SU-DHL-6 (cell line): ENCODE data around the gene MYO1H.

ENCODE experiments used
- H2AFZ ChIP-seq: fragments of 200-600 bp; sonication (generic); 2 replicates; pipeline ENCODE4 v1.6.1; 2014; ENCODE audit warnings: low read depth, mild to moderate bottlenecking, moderate library complexity, mixed read lengths, antibody characterized with exemption, low read length; ENCODE audit not compliant: severe bottlenecking
- H3F3A ChIP-seq: fragments of 200-600 bp; shearing (Covaris generic); 2 replicates; pipeline ENCODE4 v1.6.0; 2016; ENCODE audit warnings: antibody characterized with exemption, mild to moderate bottlenecking; ENCODE audit not compliant: insufficient read depth
- H3K27ac ChIP-seq: fragments of 200-600 bp; sonication (generic); 2 replicates; pipeline ENCODE4 v1.5.1; 2016; ENCODE audit warnings: low read depth, mild to moderate bottlenecking, low read length, moderate library complexity, mixed read lengths
- H3K27me3 ChIP-seq: fragments of 200-600 bp; sonication (generic), shearing (Covaris generic); 2 replicates; pipeline ENCODE4 v1.6.0; 2014; ENCODE audit warnings: mild to moderate bottlenecking, low read length
- H3K36me3 ChIP-seq: fragments of 200-600 bp; sonication (generic); 2 replicates; pipeline ENCODE4 v1.6.1; 2014; ENCODE audit warnings: mild to moderate bottlenecking, low read length, mixed read lengths
- H3K4me2 ChIP-seq: fragments of 300-600, 200-600 bp; shearing (Covaris generic), sonication (generic); 2 replicates; pipeline ENCODE4 v1.6.0; 2014; ENCODE audit warnings: low read length, low read depth, mild to moderate bottlenecking; ENCODE audit not compliant: poor library complexity, severe bottlenecking
- H3K4me3 ChIP-seq: fragments of 200-600 bp; sonication (generic); 2 replicates; pipeline ENCODE4 v1.5.1; 2014; ENCODE audit warnings: antibody characterized with exemption, low read length, mild to moderate bottlenecking, mixed read lengths; ENCODE audit not compliant: insufficient read depth, poor library complexity, severe bottlenecking
- H3K79me2 ChIP-seq: fragments of 200-600 bp; sonication (generic); 2 replicates; pipeline ENCODE4 v1.6.1; 2014; ENCODE audit warnings: mild to moderate bottlenecking, low read length, moderate library complexity; ENCODE audit not compliant: insufficient read depth
- H3K9ac ChIP-seq: fragments of 200-600 bp; sonication (generic); 2 replicates; pipeline ENCODE4 v1.7.0; 2014; ENCODE audit warnings: mild to moderate bottlenecking, low read length
- H3K9me2 ChIP-seq: fragments of 200-600 bp; sonication (generic); replicated peaks from 2 replicates; pipeline ENCODE4 v1.6.1; 2014; ENCODE audit warnings: low read length; ENCODE audit not compliant: insufficient read depth
- H3K9me3 ChIP-seq: fragments of 200-600 bp; sonication (generic); 2 replicates; pipeline ENCODE4 v1.6.1; 2014; ENCODE audit warnings: low read length, mixed read lengths; ENCODE audit not compliant: insufficient read depth
- H4K20me1 ChIP-seq: fragments of 200-600 bp; sonication (generic); 2 replicates; pipeline ENCODE4 v1.6.1; 2014; ENCODE audit warnings: low read depth, mild to moderate bottlenecking, antibody characterized with exemption, low read length, moderate library complexity, mixed read lengths
- EZH2phosphoT487 ChIP-seq: fragments of 200-600 bp; sonication (generic), shearing (Covaris generic); conservative IDR thresholded peaks from 2 replicates; pipeline ENCODE4 v1.6.1; 2018; ENCODE audit warnings: mild to moderate bottlenecking, antibody characterized with exemption, low read length, moderate library complexity, mixed read lengths
- TF ChIP-seq, protein P1 (sequence below): fragments of 200-600 bp; sonication (generic); IDR thresholded peaks from one replicate; pipeline ENCODE4 v1.5.1; 2017; ENCODE audit warnings: antibody characterized with exemption, mild to moderate bottlenecking, low read length, moderate library complexity; ENCODE audit not compliant: insufficient read depth, poor library complexity, severe bottlenecking

Gene MYO1H

DNA sequence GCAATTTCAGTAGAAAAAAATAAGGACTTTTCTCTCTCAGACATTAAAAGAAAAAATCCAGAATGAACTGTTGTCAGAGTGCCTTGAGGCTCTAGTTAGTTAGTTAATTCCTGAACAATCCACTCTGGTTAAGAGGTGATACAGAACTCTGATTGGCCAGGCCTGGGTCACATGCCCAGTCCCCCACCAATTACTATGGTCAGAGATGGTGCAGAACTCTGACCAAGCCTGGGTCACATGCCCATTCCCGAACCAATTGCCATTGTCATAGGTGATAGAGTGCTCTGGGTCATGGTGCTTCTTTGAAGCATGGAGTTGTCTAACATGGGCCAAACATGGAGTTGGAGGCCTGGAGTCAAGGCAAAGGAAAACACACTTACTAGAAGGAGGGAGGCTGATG is 11.1 kb upstream of the MYO1H start:
- Histone ChIP-seq H3K27me3 (no peaks in the 10 kb centered on the region; the same call in 1 of the 2 replicates), H3K9ac (no peak overlapping the region), H3K27ac (no peak overlapping the region), H3K9me2 (no peaks in the 10 kb centered on the region), H4K20me1 (no peaks in the 10 kb centered on the region), H3K4me2 (no peak overlapping the region), H3K4me3 (no peak overlapping the region), H3F3A (no peaks in the 10 kb centered on the region), H3K79me2 (no peaks in the 10 kb centered on the region), H3K36me3 (no peaks in the 10 kb centered on the region), H3K9me3 (no peaks in the 10 kb centered on the region), H2AFZ (no peak overlapping the region)
- TF ChIP-seq, protein P1, sequence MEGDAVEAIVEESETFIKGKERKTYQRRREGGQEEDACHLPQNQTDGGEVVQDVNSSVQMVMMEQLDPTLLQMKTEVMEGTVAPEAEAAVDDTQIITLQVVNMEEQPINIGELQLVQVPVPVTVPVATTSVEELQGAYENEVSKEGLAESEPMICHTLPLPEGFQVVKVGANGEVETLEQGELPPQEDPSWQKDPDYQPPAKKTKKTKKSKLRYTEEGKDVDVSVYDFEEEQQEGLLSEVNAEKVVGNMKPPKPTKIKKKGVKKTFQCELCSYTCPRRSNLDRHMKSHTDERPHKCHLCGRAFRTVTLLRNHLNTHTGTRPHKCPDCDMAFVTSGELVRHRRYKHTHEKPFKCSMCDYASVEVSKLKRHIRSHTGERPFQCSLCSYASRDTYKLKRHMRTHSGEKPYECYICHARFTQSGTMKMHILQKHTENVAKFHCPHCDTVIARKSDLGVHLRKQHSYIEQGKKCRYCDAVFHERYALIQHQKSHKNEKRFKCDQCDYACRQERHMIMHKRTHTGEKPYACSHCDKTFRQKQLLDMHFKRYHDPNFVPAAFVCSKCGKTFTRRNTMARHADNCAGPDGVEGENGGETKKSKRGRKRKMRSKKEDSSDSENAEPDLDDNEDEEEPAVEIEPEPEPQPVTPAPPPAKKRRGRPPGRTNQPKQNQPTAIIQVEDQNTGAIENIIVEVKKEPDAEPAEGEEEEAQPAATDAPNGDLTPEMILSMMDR: no peak
- no peak for TF ChIP-seq EZH2phosphoT487

DNA sequence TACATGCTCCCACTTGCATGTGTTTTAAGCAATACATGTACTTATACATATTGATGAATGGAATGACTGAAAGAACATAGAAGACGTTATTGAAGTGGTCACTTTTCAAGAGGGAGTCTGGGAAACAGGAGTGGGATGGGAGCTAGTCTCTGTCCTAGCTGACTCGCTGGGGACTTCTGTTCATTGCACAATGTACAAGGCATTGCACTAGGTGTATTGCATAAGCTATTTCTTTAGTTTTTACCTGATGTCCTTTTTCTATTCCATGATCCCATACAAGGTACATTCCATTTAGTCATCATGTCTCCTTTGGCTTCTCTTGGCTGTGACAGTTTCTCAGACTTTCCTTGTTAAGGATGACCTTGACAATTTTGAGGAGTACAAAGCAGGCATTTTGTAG is 4.0 kb upstream of the MYO1H start:
- Histone ChIP-seq H2AFZ (no peak overlapping the region), H3K27ac (no peak overlapping the region), H3K9me2 (no peaks in the 10 kb centered on the region), H3K9ac (no peak overlapping the region), H3K4me3 (no peak overlapping the region), H3K27me3 (no peaks in the 10 kb centered on the region), H3K79me2 (no peaks in the 10 kb centered on the region), H3F3A (no peaks in the 10 kb centered on the region), H3K4me2 (no peak overlapping the region), H4K20me1 (no peaks in the 10 kb centered on the region), H3K36me3 (0 out of 2 replicates have a peak, but pooled peaks cover 2% of the 10 kb centered on the region), H3K9me3 (no peaks in the 10 kb centered on the region)
- TF ChIP-seq, protein P1: no peak
- TF ChIP-seq EZH2phosphoT487: no peak

DNA sequence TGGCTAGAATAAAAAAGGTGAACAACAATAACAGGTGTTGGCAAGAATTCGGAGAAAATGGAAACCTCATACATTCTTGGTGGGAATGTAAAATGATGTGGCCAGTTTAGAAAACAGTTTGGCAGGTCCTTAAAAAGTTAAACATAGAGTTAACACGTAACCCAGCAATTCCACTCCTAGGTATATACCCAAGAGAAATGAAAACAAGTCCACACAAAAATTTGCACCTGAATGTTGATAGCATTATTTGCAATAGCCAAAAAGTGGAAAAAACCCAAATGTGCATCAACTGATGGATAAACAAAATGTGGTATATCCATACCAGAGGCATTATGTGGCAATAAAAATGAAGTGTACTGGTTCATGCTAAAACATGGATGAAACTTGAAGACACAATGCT is 2.3 kb upstream of the MYO1H start:
- Histone ChIP-seq H3K79me2 (no peaks in the 10 kb centered on the region), H3K4me2 (no peak overlapping the region), H2AFZ (no peak overlapping the region), H3K27me3 (no peaks in the 10 kb centered on the region), H3K27ac (no peak overlapping the region), H3K9me3 (no peaks in the 10 kb centered on the region), H3F3A (no peaks in the 10 kb centered on the region), H3K9ac (no peak overlapping the region), H4K20me1 (no peaks in the 10 kb centered on the region), H3K9me2 (no peaks in the 10 kb centered on the region), H3K4me3 (no peak overlapping the region), H3K36me3 (0 out of 2 replicates have a peak, but pooled peaks cover 2% of the 10 kb centered on the region)
- no peak for TF ChIP-seq EZH2phosphoT487
- TF ChIP-seq, protein P1: no peak

DNA sequence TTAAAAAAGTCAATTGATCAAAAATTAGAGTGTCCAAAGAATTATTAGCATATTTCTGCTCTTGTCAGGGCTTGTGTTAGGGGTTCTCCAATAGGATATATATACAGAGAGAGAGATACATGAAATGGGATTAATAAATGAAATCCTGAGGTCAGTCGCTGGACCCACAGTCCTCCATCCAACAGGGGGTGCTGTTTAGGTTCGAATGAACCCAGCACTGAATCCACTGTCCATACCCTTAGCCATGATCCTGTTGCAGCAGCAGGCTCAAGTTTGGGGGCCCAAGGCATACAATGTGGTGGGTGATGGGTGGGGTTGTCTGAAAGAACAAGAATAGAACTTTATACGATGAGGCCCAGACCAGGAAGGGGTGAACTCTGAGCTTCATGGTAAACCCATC is 780 bp upstream of the MYO1H start:
- no peak overlapping the region for H3K9ac ChIP-seq
- H2AFZ ChIP-seq: no peak overlapping the region
- no peaks in the 10 kb centered on the region for H3K79me2 ChIP-seq
- 0 out of 2 replicates have a peak, but pooled peaks cover 2% of the 10 kb centered on the region for H3K36me3 ChIP-seq
- H3K27me3 ChIP-seq: no peaks in the 10 kb centered on the region
- H3K9me2 ChIP-seq: no peaks in the 10 kb centered on the region
- H3K27ac ChIP-seq: no peak overlapping the region
- H3K4me3 ChIP-seq: no peak overlapping the region
- no peaks in the 10 kb centered on the region for H3F3A ChIP-seq
- H4K20me1 ChIP-seq: no peaks in the 10 kb centered on the region
- TF ChIP-seq EZH2phosphoT487: no peak
- TF ChIP-seq, protein P1: no peak
- no peak overlapping the region for H3K4me2 ChIP-seq
- no peaks in the 10 kb centered on the region for H3K9me3 ChIP-seq
